Keratinocyte (primary cell): ENCODE data around the gene ANKDD1B. TPM values are rescaled to one million over a fixed set of nuclear protein-coding genes. Genes with fewer than 3 reads are reported as not detected.

ENCODE experiments used
- DNase-seq: peaks from one replicate; pipeline ENCODE4 v3.0.0-alpha.2; 2011; ENCODE audit warnings: low read depth, missing footprints, low spot score
- FAIRE-seq: peaks from 2 replicates; lab custom pipeline; 2011; peaks lifted over from hg19 to GRCh38; lab: Jason Lieb, UNC
- H2AFZ ChIP-seq: 2 replicates; pipeline ENCODE4 v1.6.0; 2012; ENCODE audit warnings: low read length, control low read depth, inconsistent platforms; ENCODE audit not compliant: control insufficient read depth
- H3K27ac ChIP-seq: 2 replicates; pipeline ENCODE4 v1.5.1; 2011; ENCODE audit warnings: low read length; ENCODE audit not compliant: control insufficient read depth, insufficient read depth
- H3K27me3 ChIP-seq: 3 replicates; pipeline ENCODE4 v1.6.0; 2011; ENCODE audit warnings: low read length; ENCODE audit not compliant: control insufficient read depth, insufficient read depth; ENCODE audit errors: extremely low read depth
- H3K36me3 ChIP-seq, 2 experiments: 2 replicates in 1 of 2; 3 replicates in 1 of 2; pipeline ENCODE4 v1.5.1; 2011; ENCODE audit warnings: low read length in 2 of 2, mild to moderate bottlenecking in 1 of 2; ENCODE audit not compliant: control insufficient read depth in 2 of 2, insufficient read depth in 2 of 2; ENCODE audit errors: extremely low read depth in 1 of 2
- H3K4me1 ChIP-seq: 3 replicates; pipeline ENCODE4 v1.5.1; 2011; ENCODE audit warnings: low read length; ENCODE audit not compliant: control insufficient read depth, insufficient read depth; ENCODE audit errors: extremely low read depth
- H3K4me2 ChIP-seq: 3 replicates; pipeline ENCODE4 v1.6.0; 2011; ENCODE audit warnings: low read depth, low read length; ENCODE audit not compliant: control insufficient read depth, insufficient read depth; ENCODE audit errors: extremely low read depth
- H3K4me3 ChIP-seq, 3 experiments: fragments of 200-600 bp in 1 of 3; sonication (generic) in 1 of 3; 2 replicates in 2 of 3; 3 replicates in 1 of 3; pipeline ENCODE4 v1.5.1; 2011 to 2016; ENCODE audit warnings: low read length in 3 of 3, mild to moderate bottlenecking in 3 of 3, control low read depth in 2 of 3, inconsistent platforms in 1 of 3, low read depth in 1 of 3, mixed read lengths in 1 of 3, mixed run types in 1 of 3, moderate library complexity in 1 of 3; ENCODE audit not compliant: control insufficient read depth in 2 of 3, insufficient read depth in 2 of 3; ENCODE audit errors: extremely low read depth in 1 of 3
- H3K79me2 ChIP-seq: 2 replicates; pipeline ENCODE4 v1.6.0; 2012; ENCODE audit warnings: low read length; ENCODE audit not compliant: control insufficient read depth, insufficient read depth
- H3K9ac ChIP-seq: 3 replicates; pipeline ENCODE4 v1.6.0; 2011; ENCODE audit warnings: low read length; ENCODE audit not compliant: control insufficient read depth, insufficient read depth; ENCODE audit errors: extremely low read depth
- H3K9me1 ChIP-seq: 3 replicates; pipeline ENCODE4 v1.6.0; 2011; ENCODE audit warnings: low read length; ENCODE audit not compliant: control insufficient read depth, insufficient read depth; ENCODE audit errors: extremely low read depth
- H3K9me3 ChIP-seq: 2 replicates; pipeline ENCODE4 v1.5.1; 2012; ENCODE audit warnings: low read depth, low read length; ENCODE audit not compliant: control insufficient read depth
- H4K20me1 ChIP-seq: 3 replicates; pipeline ENCODE4 v1.6.0; 2011; ENCODE audit warnings: low read length; ENCODE audit not compliant: control insufficient read depth, insufficient read depth; ENCODE audit errors: extremely low read depth
- EZH2 ChIP-seq: IDR thresholded peaks from one replicate; pipeline ENCODE4 v1.6.1; 2012; ENCODE audit warnings: inconsistent platforms, mild to moderate bottlenecking, low read length, moderate library complexity
- dilution Hi-C: fragments of 300-500 bp; cut with MboI; formaldehyde crosslinking; loops from one replicate; pipeline ENCODE4 v1.7.0; 2020; ENCODE audit warnings: low sequenced_read_pairs; ENCODE audit not compliant: extremely low pct_ligation_motif_present
- polyA plus RNA-seq, 5 experiments: library from polyadenylated mRNA; depleted of rRNA in 3 of 5; stranded (reverse) in 3 of 5; stranded (forward) in 1 of 5; unstranded in 1 of 5; fragments of >200 nt; gene quantifications; 1 replicate in 1 of 5; 2 replicates in 3 of 5; 3 replicates in 1 of 5; pipeline versions ENCODE4 v1.2.1 to v1.2.3, GENCODE V29; 2011 to 2012; ENCODE audit warnings: missing spikeins in 2 of 5, low read depth in 1 of 5, low replicate concordance in 1 of 5
- TF ChIP-seq, protein P1 (sequence below), 3 experiments: IDR thresholded peaks in 1 of 3; conservative IDR thresholded peaks in 1 of 3; optimal IDR thresholded peaks in 1 of 3; 2 replicates in 2 of 3; 3 replicates in 1 of 3; pipeline versions ENCODE3 to v1.5.1; 2011; ENCODE audit warnings: low read length in 3 of 3, mild to moderate bottlenecking in 3 of 3, moderate library complexity in 2 of 3, control low read depth in 1 of 3, inconsistent platforms in 1 of 3; ENCODE audit not compliant: insufficient read depth in 2 of 3; ENCODE audit errors: extremely low read depth in 1 of 3

ANKDD1B gene
- polyA plus RNA-seq, 1 donor (not counting 4 experiments of a cell fraction or from before 2014, with no cell fraction given) = 1.1 TPM

- Histone ChIP-seq H3K36me3 (peaks cover 0 to 3% of the 10 kb centered on the region in 2 experiments), H3K4me3 (no peak overlapping the region), H3K27me3 (no peaks in the 10 kb centered on the region), H3K27ac (no peak overlapping the region), H2AFZ (no peak overlapping the region), H3K4me2 (no peak overlapping the region), H3K9me3 (no peaks in the 10 kb centered on the region), H4K20me1 (no peaks in the 10 kb centered on the region), H3K79me2 (peaks cover 15% of the 10 kb centered on the region), H3K9ac (no peak overlapping the region), H3K9me1 (no peaks in the 10 kb centered on the region), H3K4me1 (peaks cover 1% of the 10 kb centered on the region)
- no peak for TF ChIP-seq EZH2
- DNase-seq = no peak
- peak; percentile 9 for FAIRE-seq
- dilution Hi-C loops = no loop called here
These were observed 99.4 kb downstream of the ANKDD1B start for GRCh38 chr5:75710637-75711036.

GRCh38 chr5:75711151-75711550 lies 99.9 kb downstream of the ANKDD1B start:
- Histone ChIP-seq H3K4me1 (peaks cover 6% of the 10 kb centered on the region), H3K4me3 (no peak overlapping the region), H3K27me3 (no peaks in the 10 kb centered on the region), H3K27ac (no peak overlapping the region), H3K36me3 (peaks cover 0 to 3% of the 10 kb centered on the region in 2 experiments), H3K9me3 (no peaks in the 10 kb centered on the region), H3K9me1 (no peaks in the 10 kb centered on the region), H2AFZ (no peak overlapping the region), H3K9ac (no peak overlapping the region), H3K4me2 (no peak overlapping the region), H4K20me1 (no peaks in the 10 kb centered on the region), H3K79me2 (peaks cover 20% of the 10 kb centered on the region)
- dilution Hi-C loops = no loop called here
- no peak for FAIRE-seq
- TF ChIP-seq, protein P1, sequence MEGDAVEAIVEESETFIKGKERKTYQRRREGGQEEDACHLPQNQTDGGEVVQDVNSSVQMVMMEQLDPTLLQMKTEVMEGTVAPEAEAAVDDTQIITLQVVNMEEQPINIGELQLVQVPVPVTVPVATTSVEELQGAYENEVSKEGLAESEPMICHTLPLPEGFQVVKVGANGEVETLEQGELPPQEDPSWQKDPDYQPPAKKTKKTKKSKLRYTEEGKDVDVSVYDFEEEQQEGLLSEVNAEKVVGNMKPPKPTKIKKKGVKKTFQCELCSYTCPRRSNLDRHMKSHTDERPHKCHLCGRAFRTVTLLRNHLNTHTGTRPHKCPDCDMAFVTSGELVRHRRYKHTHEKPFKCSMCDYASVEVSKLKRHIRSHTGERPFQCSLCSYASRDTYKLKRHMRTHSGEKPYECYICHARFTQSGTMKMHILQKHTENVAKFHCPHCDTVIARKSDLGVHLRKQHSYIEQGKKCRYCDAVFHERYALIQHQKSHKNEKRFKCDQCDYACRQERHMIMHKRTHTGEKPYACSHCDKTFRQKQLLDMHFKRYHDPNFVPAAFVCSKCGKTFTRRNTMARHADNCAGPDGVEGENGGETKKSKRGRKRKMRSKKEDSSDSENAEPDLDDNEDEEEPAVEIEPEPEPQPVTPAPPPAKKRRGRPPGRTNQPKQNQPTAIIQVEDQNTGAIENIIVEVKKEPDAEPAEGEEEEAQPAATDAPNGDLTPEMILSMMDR (optimal IDR thresholded peaks at IDR 0.05 in 1 of 3, IDR thresholded peaks at IDR 0.05 in 1 of 3, conservative IDR thresholded peaks at IDR 0.05 in 1 of 3; ENCODE audit: extremely low read depth in 1 of 3, insufficient read depth in 2 of 3, low read length in 3 of 3) = no peak
- TF ChIP-seq EZH2 = no peak
- DNase-seq = no peak

DNA sequence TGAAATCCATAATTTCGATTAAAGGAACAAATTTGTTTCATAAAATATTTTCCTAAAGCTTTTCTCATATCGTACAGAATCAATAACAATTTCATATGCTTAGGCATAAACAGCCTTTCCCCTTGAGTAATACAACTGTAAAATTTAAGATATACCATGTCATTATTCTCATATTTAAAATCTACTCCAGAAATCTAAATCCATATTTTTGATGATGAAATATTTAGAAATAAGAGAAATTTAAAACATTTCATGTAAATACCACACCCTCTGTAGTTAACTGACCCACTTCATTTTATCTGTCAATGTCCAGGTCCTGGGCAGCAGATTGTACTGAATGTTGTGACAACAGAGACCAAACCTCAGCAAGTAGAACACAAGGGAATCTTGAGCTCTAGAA lies 100.8 kb downstream of the ANKDD1B start:
- no peak overlapping the region for H2AFZ ChIP-seq
- H3K79me2 ChIP-seq = peaks cover 26% of the 10 kb centered on the region
- no peaks in the 10 kb centered on the region for H3K27me3 ChIP-seq
- no peaks in the 10 kb centered on the region for H3K9me1 ChIP-seq
- TF ChIP-seq EZH2 = no peak
- TF ChIP-seq, protein P1 (optimal IDR thresholded peaks at IDR 0.05 in 1 of 3, IDR thresholded peaks at IDR 0.05 in 1 of 3, conservative IDR thresholded peaks at IDR 0.05 in 1 of 3; ENCODE audit: extremely low read depth in 1 of 3, insufficient read depth in 2 of 3, low read length in 3 of 3) = no peak
- H4K20me1 ChIP-seq = no peaks in the 10 kb centered on the region
- no peak overlapping the region for H3K27ac ChIP-seq
- no peak overlapping the region for H3K4me3 ChIP-seq
- H3K9me3 ChIP-seq = no peaks in the 10 kb centered on the region
- dilution Hi-C loops = no loop called here
- H3K4me2 ChIP-seq = no peak overlapping the region
- H3K9ac ChIP-seq = no peak overlapping the region
- peaks cover 0 to 3% of the 10 kb centered on the region in 2 experiments for H3K36me3 ChIP-seq
- peaks cover 11% of the 10 kb centered on the region for H3K4me1 ChIP-seq
- DNase-seq = no peak
- FAIRE-seq = no peak
